PC-9 (cell line): Measurements from ENCODE around the gene IL17REL. TPM values are rescaled to one million over a fixed set of nuclear protein-coding genes. Genes with fewer than 3 reads are reported as not detected.

Experiments used
- BruUV-seq: library from RNA; stranded (reverse); fragments of 400-500 nt; replicated peaks from 2 replicates; lab custom pipeline; 2021; lab: Mats Ljungman, UMichigan
- CTCF ChIA-PET: fragments of 300-600 bp; sonication (Branson Sonifier 250); formaldehyde crosslinking; loops from one replicate; lab custom pipeline; 2022; ENCODE audit warnings: antibody characterized with exemption; lab: Charles Lee
- POLR2A ChIA-PET: fragments of 300-600 bp; sonication (Branson Sonifier 250); formaldehyde crosslinking; loops from one replicate; lab custom pipeline; 2022; ENCODE audit warnings: antibody characterized with exemption; ENCODE audit not compliant: unreplicated experiment; lab: Charles Lee
- DNase-seq, 2 experiments: peaks; one replicate each; pipeline versions ENCODE4 v3.0.0 to v3.0.0-alpha.2; 2015 to 2022; ENCODE audit warnings: mixed read lengths in 1 of 2
- H2AFZ ChIP-seq: fragments of 200-600 bp; sonication (generic); 2 replicates; pipeline ENCODE4 v1.8.1; 2017; ENCODE audit warnings: antibody characterized with exemption
- H3F3A ChIP-seq: fragments of 200-600 bp; sonication (generic); 2 replicates; pipeline ENCODE4 v1.8.1; 2017; ENCODE audit warnings: antibody characterized with exemption, mild to moderate bottlenecking, low read depth; ENCODE audit not compliant: insufficient read depth
- H3K27ac ChIP-seq: fragments of 200-600 bp; sonication (generic); 2 replicates; pipeline ENCODE4 v1.6.1; 2016; ENCODE audit warnings: mixed run types
- H3K27me3 ChIP-seq: fragments of 200-600 bp; sonication (generic); 2 replicates; pipeline ENCODE4 v1.6.1; 2016; ENCODE audit warnings: low read depth, mixed run types; ENCODE audit not compliant: insufficient read depth
- H3K36me3 ChIP-seq: fragments of 200-600 bp; sonication (generic); 2 replicates; pipeline ENCODE4 v1.6.1; 2016; ENCODE audit warnings: low read depth, mixed run types
- H3K4me1 ChIP-seq: fragments of 200-600 bp; sonication (generic); replicated peaks from 2 replicates; pipeline ENCODE4 v1.6.1; 2016; ENCODE audit warnings: mixed run types; ENCODE audit not compliant: insufficient read depth
- H3K4me2 ChIP-seq: fragments of 200-600 bp; sonication (generic); 2 replicates; pipeline ENCODE4 v1.6.1; 2017; ENCODE audit warnings: mixed run types
- H3K4me3 ChIP-seq: fragments of 200-600 bp; sonication (generic); 2 replicates; pipeline ENCODE4 v1.6.1; 2016; ENCODE audit warnings: mixed run types
- H3K79me2 ChIP-seq: fragments of 200-600 bp; sonication (generic); 2 replicates; pipeline ENCODE4 v1.6.1; 2017; ENCODE audit warnings: low read depth, mixed run types
- H3K9me2 ChIP-seq: fragments of 200-600 bp; sonication (generic); 2 replicates; pipeline ENCODE4 v1.8.1; 2017; ENCODE audit warnings: mild to moderate bottlenecking; ENCODE audit not compliant: insufficient read depth
- H3K9me3 ChIP-seq: fragments of 200-600 bp; sonication (generic); 2 replicates; pipeline ENCODE4 v1.8.1; 2016; ENCODE audit warnings: low read depth; ENCODE audit not compliant: insufficient read depth
- H4K20me1 ChIP-seq: fragments of 200-600 bp; sonication (generic); 2 replicates; pipeline ENCODE4 v1.8.1; 2017; ENCODE audit not compliant: insufficient read depth
- CTCF ChIP-seq: fragments of 200-600 bp; sonication (generic); conservative IDR thresholded peaks from 2 replicates; pipeline ENCODE4 v1.6.1; 2017; ENCODE audit warnings: mixed run types, antibody characterized with exemption, mild to moderate bottlenecking, moderate library complexity
- EZH2 ChIP-seq: fragments of 200-600 bp; sonication (generic); IDR thresholded peaks from 2 replicates; pipeline ENCODE4 v1.8.0; 2017; ENCODE audit warnings: antibody characterized with exemption, low read depth
- intact Hi-C: fragments of 100-400 bp; cut with micrococcal nuclease; formaldehyde crosslinking; loops from one replicate; pipeline ENCODE4 v1.10.0; 2022; ENCODE audit not compliant: unreplicated experiment
- total RNA-seq: library from RNA; stranded (reverse); gene quantifications from 2 replicates; pipeline ENCODE4 v1.2.3, GENCODE V29; 2021

The IL17REL gene
- total RNA-seq, 1 experiment from 2014 or later = not detected

GRCh38 chr22:50001388-50002231 lies 11.0 kb downstream of the IL17REL start:
- H3K4me2 ChIP-seq = no peak overlapping the region
- H3K9me3 ChIP-seq = no peaks in the 10 kb centered on the region
- intact Hi-C loops = no loop called here
- no peak overlapping the region for H2AFZ ChIP-seq
- peaks cover 4% of the 10 kb centered on the region; the same call in 1 of the 2 replicates for H3K4me1 ChIP-seq
- H3K36me3 ChIP-seq = no peaks in the 10 kb centered on the region
- no TSS peak for BruUV-seq
- no peaks in the 10 kb centered on the region for H3K27me3 ChIP-seq
- ChIA-PET POLR2A (no interaction called here), CTCF (no interaction called here)
- no peaks in the 10 kb centered on the region for H3K79me2 ChIP-seq
- DNase-seq = no peak
- no peaks in the 10 kb centered on the region for H3K9me2 ChIP-seq
- H3K27ac ChIP-seq = no peak overlapping the region
- no peaks in the 10 kb centered on the region; the same call in 1 of the 2 replicates for H4K20me1 ChIP-seq
- H3F3A ChIP-seq = peaks cover 10% of the 10 kb centered on the region; the same call in 1 of the 2 replicates
- no peak overlapping the region for H3K4me3 ChIP-seq
- TF ChIP-seq EZH2 = no peak
- no peak for TF ChIP-seq CTCF

GRCh38 chr22:50000587-50001387 lies 11.8 kb downstream of the IL17REL start:
- ChIA-PET CTCF (no interaction called here), POLR2A (no interaction called here)
- Histone ChIP-seq H3K4me2 (no peak overlapping the region), H3K4me1 (no peaks in the 10 kb centered on the region; the same call in none of the 2 replicates), H3F3A (peaks cover 10% of the 10 kb centered on the region; the same call in 1 of the 2 replicates), H3K9me2 (no peaks in the 10 kb centered on the region), H3K27me3 (no peaks in the 10 kb centered on the region), H3K27ac (no peak overlapping the region), H4K20me1 (no peaks in the 10 kb centered on the region; the same call in 1 of the 2 replicates), H3K9me3 (no peaks in the 10 kb centered on the region), H3K4me3 (no peak overlapping the region), H2AFZ (no peak overlapping the region), H3K79me2 (no peaks in the 10 kb centered on the region), H3K36me3 (no peaks in the 10 kb centered on the region)
- intact Hi-C loops = no loop called here
- no peak for TF ChIP-seq CTCF
- no peak for TF ChIP-seq EZH2
- no TSS peak for BruUV-seq
- no peak for DNase-seq

- Histone ChIP-seq H2AFZ (no peak overlapping the region), H3K9me3 (no peaks in the 10 kb centered on the region), H3K79me2 (no peaks in the 10 kb centered on the region), H3K9me2 (no peaks in the 10 kb centered on the region), H3K36me3 (no peaks in the 10 kb centered on the region), H3K4me1 (no peaks in the 10 kb centered on the region; the same call in none of the 2 replicates), H4K20me1 (no peaks in the 10 kb centered on the region; the same call in 1 of the 2 replicates), H3K27ac (no peak overlapping the region), H3F3A (peaks cover 10% of the 10 kb centered on the region; the same call in 1 of the 2 replicates), H3K27me3 (no peaks in the 10 kb centered on the region), H3K4me2 (no peak overlapping the region), H3K4me3 (no peak overlapping the region)
- ChIA-PET CTCF (no interaction called here), POLR2A (no interaction called here)
- no TSS peak for BruUV-seq
- no peak for DNase-seq
- TF ChIP-seq CTCF = no peak
- no peak for TF ChIP-seq EZH2
- intact Hi-C loops = no loop called here
Observed at GRCh38 chr22:49999946-50000586, 12.5 kb downstream of the IL17REL start.
